Caco-2 (cell line): ENCODE measurements around the gene MAGI1. TPM values are rescaled to one million over a fixed set of nuclear protein-coding genes. Genes with fewer than 3 reads are reported as not detected.
"Not testable (repeated sequence)": the region's sequence is repeated elsewhere in the genome, so short reads cannot be mapped to it uniquely, and the experiment has no call there.

Source experiments
- BruUV-seq: library from RNA; stranded (reverse); fragments of 400-500 nt; replicated peaks from 2 replicates; lab custom pipeline; 2021; lab: Mats Ljungman, UMichigan
- CTCF ChIA-PET: fragments of 300-600 bp; sonication (Branson Sonifier 250); formaldehyde crosslinking; loops from one replicate; lab custom pipeline; 2022; ENCODE audit warnings: antibody characterized with exemption; lab: Charles Lee
- POLR2A ChIA-PET: fragments of 300-600 bp; sonication (Branson Sonifier 250); formaldehyde crosslinking; loops from one replicate; lab custom pipeline; 2022; ENCODE audit warnings: antibody characterized with exemption; lab: Charles Lee
- DNase-seq, 2 experiments: peaks; one replicate each; pipeline versions ENCODE4 v3.0.0 to v3.0.0-alpha.2; 2020 to 2022
- H3K27me3 ChIP-seq: replicated peaks from 2 replicates; pipeline ENCODE4 v1.6.0; 2011; ENCODE audit warnings: low read length; ENCODE audit not compliant: control insufficient read depth, insufficient read depth
- H3K36me3 ChIP-seq: 2 replicates; pipeline ENCODE4 v1.5.1; 2011; ENCODE audit warnings: low read length; ENCODE audit not compliant: control insufficient read depth, insufficient read depth
- H3K4me1 ChIP-seq: fragments of 250-450 bp; sonication (Bioruptor Pico); 2 replicates; pipeline ENCODE4 v1.5.1; 2020; ENCODE audit warnings: mild to moderate bottlenecking
- H3K4me3 ChIP-seq: 2 replicates; pipeline ENCODE4 v1.5.1; 2011; ENCODE audit warnings: low read depth, mild to moderate bottlenecking, control low read depth, low read length
- H3K9me3 ChIP-seq: fragments of 250-450 bp; sonication (Bioruptor Pico); 2 replicates; pipeline ENCODE4 v1.5.1; 2020; ENCODE audit warnings: mild to moderate bottlenecking, moderate library complexity
- H3K27ac Mint-ChIP-seq: one replicate; pipeline ENCODE4 v1.8.0; 2022; ENCODE audit warnings: mixed read lengths; ENCODE audit not compliant: unreplicated experiment
- H3K27me3 Mint-ChIP-seq: one replicate; pipeline ENCODE4 v1.8.0; 2022; ENCODE audit warnings: mixed read lengths; ENCODE audit not compliant: insufficient read depth, unreplicated experiment
- H3K36me3 Mint-ChIP-seq: one replicate; pipeline ENCODE4 v1.8.0; 2022; ENCODE audit warnings: mild to moderate bottlenecking, mixed read lengths; ENCODE audit not compliant: insufficient read depth, unreplicated experiment
- H3K4me1 Mint-ChIP-seq: one replicate; pipeline ENCODE4 v1.8.0; 2022; ENCODE audit warnings: low read depth, mixed read lengths; ENCODE audit not compliant: unreplicated experiment
- H3K4me3 Mint-ChIP-seq: one replicate; pipeline ENCODE4 v1.8.0; 2022; ENCODE audit warnings: mild to moderate bottlenecking, moderate library complexity, mixed read lengths; ENCODE audit not compliant: unreplicated experiment
- H3K9me3 Mint-ChIP-seq: one replicate; pipeline ENCODE4 v1.8.0; 2022; ENCODE audit warnings: mixed read lengths; ENCODE audit not compliant: unreplicated experiment
- CTCF ChIP-seq, 2 experiments: fragments of 200-600 bp in 1 of 2; IDR thresholded peaks; 1 replicate in 1 of 2; 2 replicates in 1 of 2; pipeline versions ENCODE4 v1.5.1 to v1.8.0; 2011 to 2022; ENCODE audit warnings: antibody characterized with exemption in 1 of 2, control low read depth in 1 of 2, inconsistent platforms in 1 of 2, low read depth in 1 of 2, low read length in 1 of 2, mild to moderate bottlenecking in 1 of 2, moderate library complexity in 1 of 2; ENCODE audit not compliant: insufficient read depth in 1 of 2, severe bottlenecking in 1 of 2, unreplicated experiment in 1 of 2
- intact Hi-C: fragments of 100-400 bp; cut with micrococcal nuclease; formaldehyde crosslinking; loops from one replicate; pipeline ENCODE4 v1.10.0; 2022; ENCODE audit not compliant: unreplicated experiment
- total RNA-seq: library from RNA; stranded (reverse); gene quantifications from 2 replicates; pipeline ENCODE4 v1.2.3, GENCODE V29; 2022

The MAGI1 gene
- total RNA-seq, 1 experiment from 2014 or later = 64.9 TPM

DNA sequence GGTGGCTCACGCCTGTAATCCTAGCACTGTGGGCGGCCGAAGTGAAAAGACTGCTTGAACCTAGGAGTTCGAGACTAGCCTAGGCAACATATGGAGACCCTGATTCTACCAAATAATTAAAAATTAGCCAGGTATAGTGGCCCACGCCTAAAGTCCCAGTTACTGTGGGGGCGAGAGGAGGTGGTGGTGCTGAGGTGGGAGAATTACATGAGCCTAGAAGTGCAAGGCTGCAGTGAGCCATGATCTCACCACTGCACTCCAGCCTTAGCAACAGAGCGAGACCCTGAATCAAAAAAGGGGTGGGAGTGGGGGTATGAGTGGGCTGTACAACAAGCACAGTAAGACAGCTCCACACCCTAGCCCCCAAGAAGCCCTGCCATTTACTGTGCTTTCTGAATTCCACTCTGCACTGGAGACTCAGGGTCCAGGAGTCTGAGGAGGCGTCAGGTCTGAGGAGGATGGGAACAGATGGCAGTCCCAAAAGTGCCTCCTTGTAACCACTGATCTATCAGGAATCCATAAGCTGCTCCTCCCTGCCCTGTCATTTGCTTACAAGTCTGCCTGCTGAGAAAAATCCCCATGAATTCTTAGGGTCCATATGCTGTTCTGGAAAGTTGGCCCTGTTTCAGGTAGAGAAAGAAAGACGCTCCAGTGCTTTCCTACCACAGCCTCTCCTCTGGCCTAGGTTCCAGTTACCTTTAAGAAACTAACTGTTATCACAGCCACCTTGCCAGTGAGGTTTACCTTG, 171.1 kb downstream of the MAGI1 start:
- no peaks in the 10 kb centered on the region for H3K27me3 Mint-ChIP-seq
- Histone ChIP-seq H3K4me1 (peaks cover 12% of the 10 kb centered on the region; the same call in 1 of the 2 replicates), H3K4me3 (no peak overlapping the region), H3K27me3 (no peaks in the 10 kb centered on the region), H3K9me3 (no peaks in the 10 kb centered on the region), H3K36me3 (no peaks in the 10 kb centered on the region)
- BruUV-seq = no TSS peak
- no peaks in the 10 kb centered on the region for H3K9me3 Mint-ChIP-seq
- POLR2A ChIA-PET = no interaction called here
- peaks cover 7% of the 10 kb centered on the region for H3K4me1 Mint-ChIP-seq
- no peak overlapping the region for H3K4me3 Mint-ChIP-seq
- CTCF ChIA-PET = no interaction called here
- intact Hi-C loops = no loop called here
- no peak overlapping the region for H3K27ac Mint-ChIP-seq
- peaks cover 6% of the 10 kb centered on the region for H3K36me3 Mint-ChIP-seq
- DNase-seq = no peak
- no peak for TF ChIP-seq CTCF (IDR thresholded peaks at IDR 0.05; ENCODE audit: insufficient read depth in 1 of 2, low read depth in 1 of 2, low read length in 1 of 2, severe bottlenecking in 1 of 2, unreplicated experiment in 1 of 2)

GRCh38 chr3:65864357-65864904, 174.3 kb downstream of the MAGI1 start:
- DNase-seq = no peak
- Histone ChIP-seq H3K9me3 (no peaks in the 10 kb centered on the region), H3K27me3 (no peaks in the 10 kb centered on the region), H3K4me3 (no peak overlapping the region), H3K36me3 (no peaks in the 10 kb centered on the region), H3K4me1 (no peaks in the 10 kb centered on the region)
- no TSS peak for BruUV-seq
- Mint-ChIP-seq H3K36me3 (peaks cover 11% of the 10 kb centered on the region), H3K4me1 (no peaks in the 10 kb centered on the region), H3K27ac (no peak overlapping the region), H3K9me3 (no peaks in the 10 kb centered on the region), H3K27me3 (no peaks in the 10 kb centered on the region), H3K4me3 (no peak overlapping the region)
- no peak for TF ChIP-seq CTCF (IDR thresholded peaks at IDR 0.05; ENCODE audit: insufficient read depth in 1 of 2, low read depth in 1 of 2, low read length in 1 of 2, severe bottlenecking in 1 of 2, unreplicated experiment in 1 of 2)
- ChIA-PET POLR2A (interaction anchor here (0.6 kb wide), 1 partner anchor 1348 kb away, joined by 3 read pairs; no protein-coding TSS in a partner anchor), CTCF (no interaction called here)
- intact Hi-C loops = no loop called here

DNA sequence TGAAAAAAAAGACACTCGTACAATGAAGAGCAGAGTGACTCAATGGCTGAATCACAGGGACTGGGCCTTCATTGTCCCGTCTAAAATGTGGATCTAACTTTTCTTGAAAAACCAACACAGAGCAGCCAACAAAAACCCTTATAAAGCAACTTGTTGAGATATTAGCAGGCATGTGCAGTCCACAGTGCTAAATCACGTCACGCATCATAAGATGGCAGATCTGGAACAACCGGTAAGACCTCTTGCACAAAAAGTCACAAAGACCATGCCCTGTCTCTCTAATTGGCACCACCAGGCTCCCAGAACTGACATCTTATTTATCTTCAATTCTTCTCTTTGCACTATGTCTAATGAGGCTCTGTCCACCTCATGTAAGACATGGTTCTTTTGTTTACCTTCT, 177.0 kb downstream of the MAGI1 start:
- Mint-ChIP-seq H3K4me3 (no peak overlapping the region), H3K27ac (no peak overlapping the region), H3K9me3 (no peaks in the 10 kb centered on the region), H3K27me3 (no peaks in the 10 kb centered on the region), H3K4me1 (peaks cover 6% of the 10 kb centered on the region), H3K36me3 (peaks cover 4% of the 10 kb centered on the region)
- BruUV-seq = no TSS peak
- Histone ChIP-seq H3K4me3 (no peak overlapping the region), H3K4me1 (0 out of 2 replicates have a peak, but pooled peaks cover 3% of the 10 kb centered on the region), H3K36me3 (no peaks in the 10 kb centered on the region), H3K9me3 (no peaks in the 10 kb centered on the region), H3K27me3 (no peaks in the 10 kb centered on the region)
- intact Hi-C loops = no loop called here
- DNase-seq = no peak
- CTCF ChIA-PET = no interaction called here
- TF ChIP-seq CTCF (IDR thresholded peaks at IDR 0.05; ENCODE audit: insufficient read depth in 1 of 2, low read depth in 1 of 2, low read length in 1 of 2, severe bottlenecking in 1 of 2, unreplicated experiment in 1 of 2) = no peak
- POLR2A ChIA-PET = no interaction called here

DNA sequence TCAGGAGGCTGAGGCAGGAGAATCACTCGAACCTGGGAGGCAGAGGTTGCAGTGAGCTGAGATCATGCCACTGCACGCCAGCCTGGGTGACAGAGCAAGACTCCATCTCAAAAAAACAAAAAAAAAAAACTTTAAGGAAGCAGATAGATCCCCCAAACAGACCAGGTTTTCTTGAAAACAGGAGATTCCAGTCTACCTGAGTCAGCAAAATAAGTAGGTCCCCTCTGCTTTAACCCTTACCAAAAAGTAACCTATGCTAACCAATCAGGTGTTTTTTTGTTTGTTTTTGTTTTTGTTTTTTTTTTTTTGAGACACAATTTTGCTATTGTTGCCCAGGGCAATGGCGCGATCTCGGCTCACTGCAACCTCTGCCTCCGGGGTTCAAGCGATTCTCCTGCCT, 179.1 kb downstream of the MAGI1 start:
- H3K36me3 Mint-ChIP-seq, H3K4me3 ChIP-seq, H3K9me3 Mint-ChIP-seq, H3K27me3 ChIP-seq, BruUV-seq, H3K27me3 Mint-ChIP-seq, DNase-seq, H3K27ac Mint-ChIP-seq, intact Hi-C loops, H3K4me3 Mint-ChIP-seq, POLR2A ChIA-PET, H3K9me3 ChIP-seq, H3K36me3 ChIP-seq: not testable (repeated sequence)
- peaks cover 14% of the 10 kb centered on the region for H3K4me1 Mint-ChIP-seq
- CTCF ChIA-PET = interaction anchor here (0.6 kb wide), 1 partner anchor 1404 kb away, joined by 4 read pairs; no protein-coding TSS in a partner anchor
- peaks cover 11% of the 10 kb centered on the region for H3K4me1 ChIP-seq
